ENCODE results near the gene TXNDC12.
A peak's percentile ranks its signal among the peaks of the same experiment; 100 is the strongest.
"Not testable (repeated sequence)": the region's sequence is repeated elsewhere in the genome, so short reads cannot be mapped to it uniquely, and the experiment has no call there.

The TXNDC12 gene

GRCh38 chr1:52055066-52055865 is at the start of gene TXNDC12:
Gene TXNDC12, minus strand, starts transcription at chr1:52055191. Its CDS starts 95 bp downstream, at chr1:52055096.
- peak; percentile 9 to 89 (median 71) for DNase-seq

- DNase-seq, result no peak
Measured at GRCh38 chr1:52102336-52103013, 47.5 kb upstream of the TXNDC12 start.

- no peak for DNase-seq
Measured at GRCh38 chr1:52098139-52098871, 43.3 kb upstream of the TXNDC12 start.

GRCh38 chr1:52096216-52096615 is 41.2 kb upstream of the TXNDC12 start:
- no peak for DNase-seq

GRCh38 chr1:52094300-52094699 is 39.3 kb upstream of the TXNDC12 start:
- DNase-seq, result not testable (repeated sequence)

- DNase-seq, result not testable (repeated sequence)
Measured at GRCh38 chr1:52087892-52088291, 32.9 kb upstream of the TXNDC12 start.

GRCh38 chr1:52080014-52080415 is 25.0 kb upstream of the TXNDC12 start:
- DNase-seq, result no peak

- not testable (repeated sequence) for DNase-seq
Measured at GRCh38 chr1:52077277-52077676, 22.3 kb upstream of the TXNDC12 start.

GRCh38 chr1:52072291-52072690 is 17.3 kb upstream of the TXNDC12 start:
- no peak for DNase-seq

GRCh38 chr1:52070704-52071103 is 15.7 kb upstream of the TXNDC12 start:
- no peak for DNase-seq

GRCh38 chr1:52063192-52063591 is 8.2 kb upstream of the TXNDC12 start:
- DNase-seq, result no peak

- no peak for DNase-seq
Measured at GRCh38 chr1:52060822-52061221, 5.8 kb upstream of the TXNDC12 start.

- DNase-seq, result no peak
Measured at GRCh38 chr1:52059888-52060287, 4.9 kb upstream of the TXNDC12 start.

GRCh38 chr1:52059321-52059720 is 4.3 kb upstream of the TXNDC12 start:
- no peak for DNase-seq

GRCh38 chr1:52057876-52058415 is 3.0 kb upstream of the TXNDC12 start:
- DNase-seq, result no peak

- DNase-seq, result no peak
Measured at GRCh38 chr1:52057255-52057654, 2.3 kb upstream of the TXNDC12 start.

- DNase-seq, result no peak
Measured at GRCh38 chr1:52056937-52057231, 1.9 kb upstream of the TXNDC12 start.

GRCh38 chr1:52056163-52056936 is 1.4 kb upstream of the TXNDC12 start, which contains the start of gene BTF3L4:
Gene BTF3L4, plus strand, starts transcription at chr1:52056295. Its CDS starts 3,553 bp downstream, at chr1:52059848.
- DNase-seq, result peak; percentile 47 to 97 (median 93)

- DNase-seq, result no peak
Measured at GRCh38 chr1:52055866-52056162, 823 bp upstream of the TXNDC12 start.

GRCh38 chr1:52054496-52055065 is 410 bp downstream of the TXNDC12 start:
- no peak for DNase-seq

- DNase-seq, result no peak
Measured at GRCh38 chr1:52053862-52054261, 1.1 kb downstream of the TXNDC12 start.
